ENCODE data around the gene OTUD4.
"Not testable (repeated sequence)": the region's sequence is repeated elsewhere in the genome, so short reads cannot be mapped to it uniquely, and the experiment has no call there.

OTUD4 gene

GRCh38 chr4:145195167-145195952 lies 15.0 kb upstream of the OTUD4 start:
- Mint-ChIP-seq H3K36me3 (peaks cover 2% of the 10 kb centered on the region), H3K4me1 (ENCODE audit: low read depth) (no peaks in the 10 kb centered on the region), H3K27me3 (peaks cover 16% of the 10 kb centered on the region), H3K4me3 (no peak overlapping the region), H3K9me3 (ENCODE audit: low read depth) (no peaks in the 10 kb centered on the region), H3K27ac (no peak overlapping the region)

GRCh38 chr4:145189981-145190380 lies 9.6 kb upstream of the OTUD4 start:
- Mint-ChIP-seq H3K9me3 (ENCODE audit: low read depth) (no peaks in the 10 kb centered on the region), H3K27me3 (no peaks in the 10 kb centered on the region), H3K4me1 (ENCODE audit: low read depth) (no peaks in the 10 kb centered on the region), H3K27ac (no peak overlapping the region), H3K36me3 (no peaks in the 10 kb centered on the region), H3K4me3 (no peak overlapping the region)

GRCh38 chr4:145186729-145187128 lies 6.3 kb upstream of the OTUD4 start:
- H3K27me3 Mint-ChIP-seq, result no peaks in the 10 kb centered on the region
- peaks cover 3% of the 10 kb centered on the region for H3K4me1 Mint-ChIP-seq (ENCODE audit: low read depth)
- no peak overlapping the region for H3K4me3 Mint-ChIP-seq
- H3K27ac Mint-ChIP-seq, result no peak overlapping the region
- no peaks in the 10 kb centered on the region for H3K9me3 Mint-ChIP-seq (ENCODE audit: low read depth)
- H3K36me3 Mint-ChIP-seq, result no peaks in the 10 kb centered on the region

GRCh38 chr4:145183581-145183980 lies 3.2 kb upstream of the OTUD4 start:
- Mint-ChIP-seq H3K4me1 (ENCODE audit: low read depth) (peaks cover 10% of the 10 kb centered on the region), H3K27ac (no peak overlapping the region), H3K27me3 (no peaks in the 10 kb centered on the region), H3K36me3 (no peaks in the 10 kb centered on the region), H3K9me3 (ENCODE audit: low read depth) (no peaks in the 10 kb centered on the region), H3K4me3 (no peak overlapping the region)

- Mint-ChIP-seq H3K27ac (no peak overlapping the region), H3K4me1 (ENCODE audit: low read depth) (peaks cover 13% of the 10 kb centered on the region), H3K27me3 (no peaks in the 10 kb centered on the region), H3K9me3 (ENCODE audit: low read depth) (no peaks in the 10 kb centered on the region), H3K36me3 (peaks cover 3% of the 10 kb centered on the region), H3K4me3 (no peak overlapping the region)
These were observed 2.6 kb upstream of the OTUD4 start for GRCh38 chr4:145183023-145183422.

GRCh38 chr4:145182222-145182621 lies 1.8 kb upstream of the OTUD4 start:
- Mint-ChIP-seq H3K36me3 (peaks cover 5% of the 10 kb centered on the region), H3K4me3 (peak overlapping the region; percentile 62), H3K9me3 (ENCODE audit: low read depth) (no peaks in the 10 kb centered on the region), H3K27ac (no peak overlapping the region), H3K27me3 (no peaks in the 10 kb centered on the region), H3K4me1 (ENCODE audit: low read depth) (peaks cover 21% of the 10 kb centered on the region)

GRCh38 chr4:145181091-145181501 lies 707 bp upstream of the OTUD4 start:
- Mint-ChIP-seq H3K27ac (peak overlapping the region; percentile 92), H3K27me3 (no peaks in the 10 kb centered on the region), H3K9me3 (ENCODE audit: low read depth) (no peaks in the 10 kb centered on the region), H3K4me1 (ENCODE audit: low read depth) (peaks cover 30% of the 10 kb centered on the region), H3K36me3 (peaks cover 5% of the 10 kb centered on the region), H3K4me3 (peak overlapping the region; percentile 94)

GRCh38 chr4:145179861-145180297 lies 510 bp downstream of the OTUD4 start:
- H3K4me3 Mint-ChIP-seq, result peak overlapping the region; percentile 84
- H3K4me1 Mint-ChIP-seq (ENCODE audit: low read depth), result peaks cover 38% of the 10 kb centered on the region
- H3K27me3 Mint-ChIP-seq; H3K36me3 Mint-ChIP-seq; H3K9me3 Mint-ChIP-seq (ENCODE audit: low read depth): not testable (repeated sequence)
- peak overlapping the region; percentile 92 for H3K27ac Mint-ChIP-seq

- peak overlapping the region; percentile 99 for H3K4me3 Mint-ChIP-seq
- peaks cover 43% of the 10 kb centered on the region for H3K4me1 Mint-ChIP-seq (ENCODE audit: low read depth)
- peaks cover 11% of the 10 kb centered on the region for H3K36me3 Mint-ChIP-seq
- H3K27ac Mint-ChIP-seq, result peak overlapping the region; percentile 94
- H3K27me3 Mint-ChIP-seq, result no peaks in the 10 kb centered on the region
- no peaks in the 10 kb centered on the region for H3K9me3 Mint-ChIP-seq (ENCODE audit: low read depth)
These were observed 1.0 kb downstream of the OTUD4 start for GRCh38 chr4:145179281-145179860.

- Mint-ChIP-seq H3K36me3 (peaks cover 15% of the 10 kb centered on the region), H3K27ac (peak overlapping the region; percentile 94), H3K27me3 (no peaks in the 10 kb centered on the region), H3K4me1 (ENCODE audit: low read depth) (peaks cover 47% of the 10 kb centered on the region), H3K4me3 (peak overlapping the region; percentile 99), H3K9me3 (ENCODE audit: low read depth) (no peaks in the 10 kb centered on the region)
These were observed 1.6 kb downstream of the OTUD4 start for GRCh38 chr4:145178740-145179280.

- no peaks in the 10 kb centered on the region for H3K27me3 Mint-ChIP-seq
- no peaks in the 10 kb centered on the region for H3K9me3 Mint-ChIP-seq (ENCODE audit: low read depth)
- peak overlapping the region; percentile 94 for H3K27ac Mint-ChIP-seq
- peaks cover 50% of the 10 kb centered on the region for H3K4me1 Mint-ChIP-seq (ENCODE audit: low read depth)
- H3K4me3 Mint-ChIP-seq, result peak overlapping the region; percentile 99
- H3K36me3 Mint-ChIP-seq, result peaks cover 16% of the 10 kb centered on the region
These were observed 2.4 kb downstream of the OTUD4 start for GRCh38 chr4:145177906-145178538.

GRCh38 chr4:145177511-145177905 lies 2.9 kb downstream of the OTUD4 start:
- Mint-ChIP-seq H3K4me3 (peak overlapping the region; percentile 99), H3K27ac (peak overlapping the region; percentile 94), H3K36me3 (peaks cover 20% of the 10 kb centered on the region), H3K27me3 (no peaks in the 10 kb centered on the region), H3K4me1 (ENCODE audit: low read depth) (peaks cover 54% of the 10 kb centered on the region), H3K9me3 (ENCODE audit: low read depth) (no peaks in the 10 kb centered on the region)

- Mint-ChIP-seq H3K4me1 (ENCODE audit: low read depth) (peaks cover 54% of the 10 kb centered on the region), H3K27ac (no peak overlapping the region), H3K27me3 (no peaks in the 10 kb centered on the region), H3K9me3 (ENCODE audit: low read depth) (no peaks in the 10 kb centered on the region), H3K36me3 (peaks cover 22% of the 10 kb centered on the region), H3K4me3 (peak overlapping the region; percentile 99)
These were observed 3.6 kb downstream of the OTUD4 start for GRCh38 chr4:145176641-145177432.

- peaks cover 24% of the 10 kb centered on the region for H3K36me3 Mint-ChIP-seq
- H3K4me3 Mint-ChIP-seq, result no peak overlapping the region
- H3K27ac Mint-ChIP-seq, result peak overlapping the region; percentile 59
- no peaks in the 10 kb centered on the region for H3K27me3 Mint-ChIP-seq
- H3K4me1 Mint-ChIP-seq (ENCODE audit: low read depth), result peaks cover 51% of the 10 kb centered on the region
- no peaks in the 10 kb centered on the region for H3K9me3 Mint-ChIP-seq (ENCODE audit: low read depth)
These were observed 8.5 kb downstream of the OTUD4 start for GRCh38 chr4:145171911-145172310.

Measured in activated naive CD8-positive, alpha-beta T cell (primary cell).